Measurements from ENCODE around the gene RBFOX2. TPM values are rescaled to one million over a fixed set of nuclear protein-coding genes. Genes with fewer than 3 reads are reported as not detected.

RBFOX2 gene
- total and polyA plus RNA-seq, 10 of the 15 experiments (the other 5 are each of a cell fraction or from before 2014, with no cell fraction given) = 0.01 to 2.7 (median 0.17) TPM; not detected in 4

DNA sequence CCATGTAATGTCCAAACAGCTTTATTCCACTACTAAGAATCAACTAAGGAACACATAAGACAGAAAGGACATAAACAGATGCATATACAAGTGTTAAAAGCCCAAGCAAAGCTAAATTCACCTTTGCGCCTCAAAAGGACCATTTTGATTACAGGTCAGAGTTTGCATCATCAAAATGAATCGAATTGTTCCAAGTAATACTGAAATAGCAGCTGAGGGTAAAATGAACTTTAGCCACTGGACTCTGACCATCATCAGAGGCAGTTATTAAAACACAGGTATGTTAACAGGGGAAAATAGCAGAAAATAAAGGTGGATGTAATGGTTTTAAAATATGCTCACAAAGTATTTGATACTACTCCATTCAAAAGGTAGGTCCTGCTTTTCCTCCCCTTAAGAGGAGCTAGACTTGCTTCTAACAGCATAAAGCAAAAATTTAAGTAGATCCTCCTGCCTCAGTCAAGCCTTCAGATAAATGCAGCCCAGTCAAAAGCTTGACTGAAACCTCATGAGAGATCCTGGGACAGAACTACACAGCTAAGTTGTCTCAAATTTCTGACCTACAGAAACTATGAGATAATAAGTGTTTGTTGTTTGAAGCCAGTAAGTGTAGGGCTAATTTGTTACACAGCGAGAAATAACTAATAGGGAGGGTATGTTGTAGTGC is 35.4 kb downstream of the RBFOX2 start:
- no peak for TF ChIP-seq NFIC (IDR thresholded peaks at IDR 0.05; ENCODE audit: low read depth, low read length)
- TF ChIP-seq, protein P1, sequence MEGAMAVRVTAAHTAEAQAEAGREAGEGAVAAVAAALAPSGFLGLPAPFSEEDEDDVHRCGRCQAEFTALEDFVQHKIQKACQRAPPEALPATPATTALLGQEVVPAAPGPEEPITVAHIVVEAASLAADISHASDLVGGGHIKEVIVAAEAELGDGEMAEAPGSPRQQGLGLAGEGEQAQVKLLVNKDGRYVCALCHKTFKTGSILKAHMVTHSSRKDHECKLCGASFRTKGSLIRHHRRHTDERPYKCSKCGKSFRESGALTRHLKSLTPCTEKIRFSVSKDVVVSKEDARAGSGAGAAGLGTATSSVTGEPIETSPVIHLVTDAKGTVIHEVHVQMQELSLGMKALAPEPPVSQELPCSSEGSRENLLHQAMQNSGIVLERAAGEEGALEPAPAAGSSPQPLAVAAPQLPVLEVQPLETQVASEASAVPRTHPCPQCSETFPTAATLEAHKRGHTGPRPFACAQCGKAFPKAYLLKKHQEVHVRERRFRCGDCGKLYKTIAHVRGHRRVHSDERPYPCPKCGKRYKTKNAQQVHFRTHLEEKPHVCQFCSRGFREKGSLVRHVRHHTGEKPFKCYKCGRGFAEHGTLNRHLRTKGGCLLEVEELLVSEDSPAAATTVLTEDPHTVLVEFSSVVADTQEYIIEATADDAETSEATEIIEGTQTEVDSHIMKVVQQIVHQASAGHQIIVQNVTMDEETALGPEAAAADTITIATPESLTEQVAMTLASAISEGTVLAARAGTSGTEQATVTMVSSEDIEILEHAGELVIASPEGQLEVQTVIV (IDR thresholded peaks at IDR 0.05; ENCODE audit: borderline replicate concordance, partially characterized antibody) = no peak
- no peak for TF ChIP-seq LARP7 (IDR thresholded peaks at IDR 0.05)
- no peak for TF ChIP-seq BACH1 (IDR thresholded peaks at IDR 0.05; ENCODE audit: borderline replicate concordance)
- TF ChIP-seq POU2F2 (IDR thresholded peaks at IDR 0.05; ENCODE audit: borderline replicate concordance, low read depth, low read length) = no peak
- no peak for TF ChIP-seq IKZF1 (conservative IDR thresholded peaks at IDR 0.05)
- TF ChIP-seq SMAD1 (IDR thresholded peaks at IDR 0.05; ENCODE audit: low read depth, partially characterized antibody) = no peak
- no peak for TF ChIP-seq NFYA (IDR thresholded peaks at IDR 0.05; ENCODE audit: borderline replicate concordance, low read depth, low read length)
- TF ChIP-seq, protein P2, sequence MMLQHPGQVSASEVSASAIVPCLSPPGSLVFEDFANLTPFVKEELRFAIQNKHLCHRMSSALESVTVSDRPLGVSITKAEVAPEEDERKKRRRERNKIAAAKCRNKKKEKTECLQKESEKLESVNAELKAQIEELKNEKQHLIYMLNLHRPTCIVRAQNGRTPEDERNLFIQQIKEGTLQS (IDR thresholded peaks at IDR 0.05; ENCODE audit: borderline replicate concordance, extremely low read depth, low read depth, low read length) = no peak
- no peak for TF ChIP-seq SREBF1 (IDR thresholded peaks at IDR 0.05; ENCODE audit: low read length)
- TF ChIP-seq, protein P3, sequence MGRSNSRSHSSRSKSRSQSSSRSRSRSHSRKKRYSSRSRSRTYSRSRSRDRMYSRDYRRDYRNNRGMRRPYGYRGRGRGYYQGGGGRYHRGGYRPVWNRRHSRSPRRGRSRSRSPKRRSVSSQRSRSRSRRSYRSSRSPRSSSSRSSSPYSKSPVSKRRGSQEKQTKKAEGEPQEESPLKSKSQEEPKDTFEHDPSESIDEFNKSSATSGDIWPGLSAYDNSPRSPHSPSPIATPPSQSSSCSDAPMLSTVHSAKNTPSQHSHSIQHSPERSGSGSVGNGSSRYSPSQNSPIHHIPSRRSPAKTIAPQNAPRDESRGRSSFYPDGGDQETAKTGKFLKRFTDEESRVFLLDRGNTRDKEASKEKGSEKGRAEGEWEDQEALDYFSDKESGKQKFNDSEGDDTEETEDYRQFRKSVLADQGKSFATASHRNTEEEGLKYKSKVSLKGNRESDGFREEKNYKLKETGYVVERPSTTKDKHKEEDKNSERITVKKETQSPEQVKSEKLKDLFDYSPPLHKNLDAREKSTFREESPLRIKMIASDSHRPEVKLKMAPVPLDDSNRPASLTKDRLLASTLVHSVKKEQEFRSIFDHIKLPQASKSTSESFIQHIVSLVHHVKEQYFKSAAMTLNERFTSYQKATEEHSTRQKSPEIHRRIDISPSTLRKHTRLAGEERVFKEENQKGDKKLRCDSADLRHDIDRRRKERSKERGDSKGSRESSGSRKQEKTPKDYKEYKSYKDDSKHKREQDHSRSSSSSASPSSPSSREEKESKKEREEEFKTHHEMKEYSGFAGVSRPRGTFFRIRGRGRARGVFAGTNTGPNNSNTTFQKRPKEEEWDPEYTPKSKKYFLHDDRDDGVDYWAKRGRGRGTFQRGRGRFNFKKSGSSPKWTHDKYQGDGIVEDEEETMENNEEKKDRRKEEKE (IDR thresholded peaks at IDR 0.05) = no peak
- TF ChIP-seq SP1 (IDR thresholded peaks at IDR 0.05; ENCODE audit: low read depth, low read length) = no peak
- TF ChIP-seq PAX5 (IDR thresholded peaks at IDR 0.05; ENCODE audit: borderline replicate concordance, low read depth, low read length) = no peak
- TF ChIP-seq, protein P4, sequence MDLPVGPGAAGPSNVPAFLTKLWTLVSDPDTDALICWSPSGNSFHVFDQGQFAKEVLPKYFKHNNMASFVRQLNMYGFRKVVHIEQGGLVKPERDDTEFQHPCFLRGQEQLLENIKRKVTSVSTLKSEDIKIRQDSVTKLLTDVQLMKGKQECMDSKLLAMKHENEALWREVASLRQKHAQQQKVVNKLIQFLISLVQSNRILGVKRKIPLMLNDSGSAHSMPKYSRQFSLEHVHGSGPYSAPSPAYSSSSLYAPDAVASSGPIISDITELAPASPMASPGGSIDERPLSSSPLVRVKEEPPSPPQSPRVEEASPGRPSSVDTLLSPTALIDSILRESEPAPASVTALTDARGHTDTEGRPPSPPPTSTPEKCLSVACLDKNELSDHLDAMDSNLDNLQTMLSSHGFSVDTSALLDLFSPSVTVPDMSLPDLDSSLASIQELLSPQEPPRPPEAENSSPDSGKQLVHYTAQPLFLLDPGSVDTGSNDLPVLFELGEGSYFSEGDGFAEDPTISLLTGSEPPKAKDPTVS (IDR thresholded peaks at IDR 0.05; ENCODE audit: low read depth, low read length) = no peak
- Histone ChIP-seq H3K4me2 (ENCODE audit: control insufficient read depth, insufficient read depth) (no peak overlapping the region), H3K9ac (ENCODE audit: control insufficient read depth, insufficient read depth, low read length) (no peak overlapping the region), H3K9me3 (replicated peaks; ENCODE audit: control insufficient read depth, insufficient read depth, low read length) (no peaks in the 10 kb centered on the region; the same call in 2 of the 3 replicates), H3K36me3 (ENCODE audit: control insufficient read depth in 2 of 2, insufficient read depth in 2 of 2, low read length in 1 of 2) (no peaks in the 10 kb centered on the region), H4K20me1 (ENCODE audit: control insufficient read depth, insufficient read depth) (no peaks in the 10 kb centered on the region), H2AFZ (ENCODE audit: control insufficient read depth, low read depth, low read length) (no peak overlapping the region), H3K27ac (ENCODE audit: control insufficient read depth, insufficient read depth) (no peak overlapping the region), H3K79me2 (ENCODE audit: control insufficient read depth, insufficient read depth, low read length) (no peaks in the 10 kb centered on the region), H3K4me3 (no peak overlapping the region), H3K27me3 (replicated peaks in 1 of 2; ENCODE audit: control insufficient read depth in 2 of 2, insufficient read depth in 2 of 2, low read length in 1 of 2) (no peaks in the 10 kb centered on the region; a peak in 2 of 4 replicates), H3K4me1 (ENCODE audit: control insufficient read depth, insufficient read depth, low read length) (no peaks in the 10 kb centered on the region)
- ChIA-PET SMC1A (ENCODE audit: uncharacterized antibody, unreplicated experiment) (no interaction called here), RAD21 (ENCODE audit: unreplicated experiment) (no interaction called here), POLR2A (interaction anchor here (1.1 kb wide), 1 partner anchor 10 kb away, joined by 3 read pairs; no protein-coding TSS in a partner anchor), CTCF (interaction anchor here (1.3 to 2.4 kb wide), 2 partner anchors 10 to 72 kb away, joined by 3 to 5 read pairs; no protein-coding TSS in a partner anchor)
- no peak for DNase-seq (ENCODE audit: low read depth, low spot score)
- no peak for FAIRE-seq
- no TSS peak for BruUV-seq (replicated peaks)
- WGBS (ENCODE audit: insufficient coverage, insufficient replicate concordance, low lambda C conversion rate, missing lambda C conversion rate) = 29% methylated on average over 3 of the region's 3 CpGs
- in situ Hi-C loops (cut with MboI) = no loop called here
- intact Hi-C loops (cut with micrococcal nuclease; ENCODE audit: unreplicated experiment) = no loop called here
- no peak for ATAC-seq

All from GM12878 (cell line).